ENCODE data around the gene SLC26A3. TPM values are rescaled to one million over a fixed set of nuclear protein-coding genes. Genes with fewer than 3 reads are reported as not detected.

Gene SLC26A3
- total and polyA plus RNA-seq, 2 experiments from 2014 or later: not detected

DNA sequence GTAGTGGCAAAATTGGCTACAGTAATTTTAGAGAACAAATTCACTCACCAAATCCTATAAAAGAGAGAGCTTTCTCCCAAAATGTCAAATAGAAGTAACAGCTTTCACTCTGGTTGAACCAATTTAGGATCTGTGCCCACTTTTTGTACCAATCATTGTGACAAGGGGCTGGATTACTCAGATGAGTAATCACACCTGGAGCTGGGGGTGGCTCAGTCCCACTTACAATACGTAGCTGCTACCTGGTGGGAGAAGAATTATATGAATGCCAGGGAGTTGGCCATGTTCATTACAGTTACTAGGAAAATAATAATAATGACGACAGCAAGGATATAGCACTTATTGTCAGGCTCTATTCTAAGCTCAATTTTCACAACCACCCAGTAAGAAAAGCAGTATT lies 23.4 kb upstream of the SLC26A3 start:
- Histone ChIP-seq H3K4me3 (no peak overlapping the region), H4K20me1 (ENCODE audit: insufficient read depth) (no peaks in the 10 kb centered on the region), H3K4me1 (ENCODE audit: insufficient read depth) (no peaks in the 10 kb centered on the region), H3K9me3 (ENCODE audit: low read depth) (no peaks in the 10 kb centered on the region), H3K79me2 (ENCODE audit: insufficient read depth) (no peaks in the 10 kb centered on the region), H3K9me2 (ENCODE audit: insufficient read depth) (no peaks in the 10 kb centered on the region), H3K4me2 (ENCODE audit: unreplicated experiment) (no peak overlapping the region), H3K9ac (no peak overlapping the region), H3K27me3 (replicated peaks; ENCODE audit: insufficient read depth) (peaks cover 10% of the 10 kb centered on the region; the same call in 1 of the 2 replicates), H3K36me3 (ENCODE audit: low read depth) (no peaks in the 10 kb centered on the region), H3K27ac (no peak overlapping the region), H3F3A (ENCODE audit: insufficient read depth) (no peaks in the 10 kb centered on the region), H2AFZ (no peak overlapping the region)
- 26 to 32% methylated on average over 2 of the region's 2 CpGs for WGBS, 2 experiments (ENCODE audit: low coverage in 1 of 2, low lambda C conversion rate in 2 of 2, missing lambda C conversion rate in 2 of 2)
- no peak for DNase-seq
- no peak for TF ChIP-seq EZH2phosphoT487 (IDR thresholded peaks at IDR 0.05; ENCODE audit: insufficient read depth, low read depth)
- TF ChIP-seq EZH2 (IDR thresholded peaks at IDR 0.05; ENCODE audit: insufficient read depth, poor library complexity, severe bottlenecking): no peak
- in situ Hi-C loops (cut with MboI): no loop called here

DNA sequence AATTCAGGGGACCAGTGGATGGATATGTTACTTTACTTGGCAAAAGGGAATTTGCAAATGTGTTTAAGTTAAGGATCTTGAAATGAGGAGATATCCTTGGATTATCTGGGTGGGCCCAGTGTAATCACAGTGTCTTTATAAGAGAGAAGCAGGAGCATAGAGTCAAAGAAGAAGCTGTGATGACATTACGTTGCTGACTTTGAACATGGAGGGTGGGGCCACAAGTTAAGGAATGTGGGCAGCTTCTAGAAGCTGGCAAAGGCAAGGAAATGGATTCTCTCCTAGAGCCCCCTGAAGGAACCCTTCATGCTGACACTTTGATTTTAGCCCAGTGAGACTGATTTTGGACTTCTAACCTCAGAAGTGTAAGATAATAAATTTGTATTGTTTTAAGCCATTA lies 21.8 kb upstream of the SLC26A3 start:
- Histone ChIP-seq H3K4me2 (ENCODE audit: unreplicated experiment) (no peak overlapping the region), H2AFZ (no peak overlapping the region), H3K9me2 (ENCODE audit: insufficient read depth) (no peaks in the 10 kb centered on the region), H3K9ac (no peak overlapping the region), H3K79me2 (ENCODE audit: insufficient read depth) (no peaks in the 10 kb centered on the region), H4K20me1 (ENCODE audit: insufficient read depth) (no peaks in the 10 kb centered on the region), H3F3A (ENCODE audit: insufficient read depth) (no peaks in the 10 kb centered on the region), H3K4me3 (no peak overlapping the region), H3K27me3 (replicated peaks; ENCODE audit: insufficient read depth) (peaks cover 10% of the 10 kb centered on the region; the same call in 1 of the 2 replicates), H3K27ac (no peak overlapping the region), H3K9me3 (ENCODE audit: low read depth) (no peaks in the 10 kb centered on the region), H3K4me1 (ENCODE audit: insufficient read depth) (no peaks in the 10 kb centered on the region), H3K36me3 (ENCODE audit: low read depth) (no peaks in the 10 kb centered on the region)
- no peak for DNase-seq
- TF ChIP-seq EZH2 (IDR thresholded peaks at IDR 0.05; ENCODE audit: insufficient read depth, poor library complexity, severe bottlenecking) (no peak), EZH2phosphoT487 (IDR thresholded peaks at IDR 0.05; ENCODE audit: insufficient read depth, low read depth) (no peak)
- 24 to 37% methylated on average over 1 of the region's 1 CpG for WGBS, 2 experiments (ENCODE audit: low coverage in 1 of 2, low lambda C conversion rate in 2 of 2, missing lambda C conversion rate in 2 of 2)
- in situ Hi-C loops (cut with MboI): no loop called here

DNA sequence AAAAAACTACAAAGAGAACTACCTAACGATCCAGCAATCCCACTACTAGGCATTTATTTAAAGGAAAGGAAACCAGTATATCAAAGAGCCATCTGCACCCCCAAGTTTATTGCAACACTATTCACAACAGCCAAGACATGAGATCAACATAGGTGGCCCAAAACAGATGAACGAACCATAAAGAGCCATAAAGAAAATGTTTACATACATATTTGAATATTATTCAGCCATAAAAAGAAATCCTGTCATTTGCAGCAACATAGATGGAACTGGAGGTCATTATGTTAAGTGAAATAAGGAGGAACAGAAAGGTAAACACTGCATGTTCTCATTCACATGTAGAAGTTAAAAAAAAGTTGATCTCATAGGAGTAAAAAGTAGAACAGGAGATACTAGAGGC lies 15.6 kb upstream of the SLC26A3 start:
- Histone ChIP-seq H3K27me3 (replicated peaks; ENCODE audit: insufficient read depth) (peaks cover 11% of the 10 kb centered on the region; the same call in 1 of the 2 replicates), H3K4me3 (no peak overlapping the region), H2AFZ (no peak overlapping the region), H3K4me1 (ENCODE audit: insufficient read depth) (peaks cover 12% of the 10 kb centered on the region; the same call in 1 of the 2 replicates), H3K4me2 (ENCODE audit: unreplicated experiment) (no peak overlapping the region), H3K79me2 (ENCODE audit: insufficient read depth) (no peaks in the 10 kb centered on the region), H3K27ac (no peak overlapping the region), H3F3A (ENCODE audit: insufficient read depth) (0 out of 2 replicates have a peak, but pooled peaks cover 4% of the 10 kb centered on the region), H4K20me1 (ENCODE audit: insufficient read depth) (no peaks in the 10 kb centered on the region), H3K9me2 (ENCODE audit: insufficient read depth) (no peaks in the 10 kb centered on the region), H3K9ac (no peak overlapping the region), H3K36me3 (ENCODE audit: low read depth) (no peaks in the 10 kb centered on the region), H3K9me3 (ENCODE audit: low read depth) (no peaks in the 10 kb centered on the region)
- in situ Hi-C loops (cut with MboI): no loop called here
- DNase-seq: no peak
- WGBS, 2 experiments (ENCODE audit: low coverage in 1 of 2, low lambda C conversion rate in 2 of 2, missing lambda C conversion rate in 2 of 2): 1 to 9% methylated on average over 2 of the region's 2 CpGs
- TF ChIP-seq EZH2phosphoT487 (IDR thresholded peaks at IDR 0.05; ENCODE audit: insufficient read depth, low read depth) (no peak), EZH2 (IDR thresholded peaks at IDR 0.05; ENCODE audit: insufficient read depth, poor library complexity, severe bottlenecking) (no peak)

DNA sequence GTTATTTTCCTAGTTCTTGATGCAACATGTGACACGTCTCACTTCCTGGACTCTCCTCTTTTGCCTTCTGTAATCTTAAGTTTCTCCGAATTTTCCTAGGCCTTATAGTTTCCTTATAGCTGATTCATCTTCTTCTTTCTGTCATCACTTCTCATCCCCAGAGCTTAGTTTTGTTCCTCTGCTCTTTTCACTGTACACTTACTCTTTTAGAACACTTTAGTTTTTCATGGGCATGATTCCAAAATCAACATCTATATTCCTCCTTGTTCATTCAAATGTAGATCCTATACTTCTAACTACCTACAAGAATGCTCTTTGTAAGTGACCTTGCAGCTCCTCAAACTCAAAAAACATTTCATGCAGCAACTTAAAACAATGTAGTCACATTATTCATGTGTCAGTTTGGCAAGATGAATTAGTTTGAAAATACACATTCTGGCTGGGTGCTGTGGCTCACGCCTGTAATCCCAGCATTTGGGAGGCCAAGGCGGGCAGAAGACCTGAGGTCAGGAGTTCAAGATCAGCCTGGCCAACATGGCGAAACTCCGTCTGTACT lies 13.1 kb upstream of the SLC26A3 start:
- Histone ChIP-seq H3K4me2 (ENCODE audit: unreplicated experiment) (no peak overlapping the region), H3K9me3 (ENCODE audit: low read depth) (no peaks in the 10 kb centered on the region), H3K27me3 (replicated peaks; ENCODE audit: insufficient read depth) (peaks cover 11% of the 10 kb centered on the region; the same call in 1 of the 2 replicates), H3K79me2 (ENCODE audit: insufficient read depth) (no peaks in the 10 kb centered on the region), H3K4me1 (ENCODE audit: insufficient read depth) (peaks cover 12% of the 10 kb centered on the region; the same call in 1 of the 2 replicates), H3F3A (ENCODE audit: insufficient read depth) (0 out of 2 replicates have a peak, but pooled peaks cover 4% of the 10 kb centered on the region), H3K27ac (no peak overlapping the region), H3K9ac (no peak overlapping the region), H2AFZ (peak overlapping the region; percentile 38), H3K9me2 (ENCODE audit: insufficient read depth) (no peaks in the 10 kb centered on the region), H3K4me3 (no peak overlapping the region), H4K20me1 (ENCODE audit: insufficient read depth) (no peaks in the 10 kb centered on the region), H3K36me3 (ENCODE audit: low read depth) (no peaks in the 10 kb centered on the region)
- 25 to 27% methylated on average over 6 of the region's 6 CpGs for WGBS, 2 experiments (ENCODE audit: low coverage in 1 of 2, low lambda C conversion rate in 2 of 2, missing lambda C conversion rate in 2 of 2)
- TF ChIP-seq EZH2 (IDR thresholded peaks at IDR 0.05; ENCODE audit: insufficient read depth, poor library complexity, severe bottlenecking): no peak
- TF ChIP-seq EZH2phosphoT487 (IDR thresholded peaks at IDR 0.05; ENCODE audit: insufficient read depth, low read depth): no peak
- in situ Hi-C loops (cut with MboI): no loop called here
- peak; percentile 18 for DNase-seq

Measured in GM23248 (cell line).